Measurements from ENCODE around the gene ADPRH. TPM values are rescaled to one million over a fixed set of nuclear protein-coding genes. Genes with fewer than 3 reads are reported as not detected.

The ADPRH gene
- total and polyA plus RNA-seq, 10 of the 15 experiments (the other 5 are each of a cell fraction or from before 2014, with no cell fraction given) = 2.3 to 32.6 (median 19.0) TPM

GRCh38 chr3:119560160-119560559, 19.1 kb upstream of the ADPRH start:
- no peaks in the 10 kb centered on the region for H3K27me3 ChIP-seq (replicated peaks in 1 of 2; ENCODE audit: control insufficient read depth in 2 of 2, insufficient read depth in 2 of 2, low read length in 1 of 2)
- peaks cover 21% of the 10 kb centered on the region for H3K4me1 ChIP-seq (ENCODE audit: control insufficient read depth, insufficient read depth, low read length)
- ATAC-seq = peak; percentile 2
- peak overlapping the region; percentile 98 for H3K4me2 ChIP-seq (ENCODE audit: control insufficient read depth, insufficient read depth)
- DNase-seq (ENCODE audit: low read depth, low spot score) = no peak
- RAD21 ChIA-PET (ENCODE audit: unreplicated experiment) = interaction anchor here (0.7 to 11.9 kb wide), 19 partner anchors 9 to 208 kb away, joined by 3 to 239 read pairs (median 5); partner anchors contain the start of genes ADPRH, COX17 and TIMMDC1
- intact Hi-C loops (cut with micrococcal nuclease; ENCODE audit: unreplicated experiment) (no loop called here), in situ Hi-C loops (cut with MboI) (no loop called here)
- 0% methylated on average over 4 of the region's 5 CpGs for WGBS (ENCODE audit: insufficient coverage, insufficient replicate concordance, low lambda C conversion rate, missing lambda C conversion rate)
- SMC1A ChIA-PET (ENCODE audit: uncharacterized antibody, unreplicated experiment) = interaction anchor here (0.9 to 8.9 kb wide), 19 partner anchors 9 to 291 kb away, joined by 3 to 151 read pairs (median 14); partner anchors contain the start of genes ADPRH, COX17 and PLA1A
- CTCF ChIA-PET = interaction anchor here (0.7 to 6.0 kb wide), 19 partner anchors 10 to 678 kb away, joined by 3 to 60 read pairs (median 6); partner anchors contain the start of gene ARHGAP31
- peak overlapping the region; percentile 65 for H2AFZ ChIP-seq (ENCODE audit: control insufficient read depth, low read depth, low read length)
- peak overlapping the region; percentile 99 for H3K9ac ChIP-seq (ENCODE audit: control insufficient read depth, insufficient read depth, low read length)
- H3K36me3 ChIP-seq (ENCODE audit: control insufficient read depth in 2 of 2, insufficient read depth in 2 of 2, low read length in 1 of 2) = no peaks in the 10 kb centered on the region
- peak overlapping the region; percentile 98 for H3K27ac ChIP-seq (ENCODE audit: control insufficient read depth, insufficient read depth)
- TF ChIP-seq RUNX3 (IDR thresholded peaks at IDR 0.05; ENCODE audit: low read length) = peak; percentile 15
- TF ChIP-seq PRDM15 (CRISPR knock-in tag; IDR thresholded peaks at IDR 0.05) = no peak
- no peak for TF ChIP-seq E2F4 (IDR thresholded peaks at IDR 0.05; ENCODE audit: low read depth, low read length)
- no peak for TF ChIP-seq STAT3 (IDR thresholded peaks at IDR 0.05; ENCODE audit: low read depth, low read length)
- TF ChIP-seq MTA2 (IDR thresholded peaks at IDR 0.05; ENCODE audit: low read depth) = no peak
- peak; percentile 44 for TF ChIP-seq POLR2A (IDR thresholded peaks at IDR 0.05; ENCODE audit: low read depth, low read length)
- TF ChIP-seq NFYB (IDR thresholded peaks at IDR 0.05; ENCODE audit: insufficient read depth, low read depth, low read length) = no peak
- 0 out of 2 replicates have a peak, but pooled peaks have one; percentile 5 for TF ChIP-seq CREM (IDR thresholded peaks at IDR 0.05; ENCODE audit: low read depth)
- TF ChIP-seq ZNF384 (IDR thresholded peaks at IDR 0.05; ENCODE audit: borderline replicate concordance, low read depth, low read length) = peak; percentile 79
- no peak for TF ChIP-seq SRF (IDR thresholded peaks at IDR 0.05; ENCODE audit: low read depth in 2 of 2, low read length in 2 of 2)
- TF ChIP-seq POU2F2 (IDR thresholded peaks at IDR 0.05; ENCODE audit: borderline replicate concordance, low read depth, low read length) = no peak
- TF ChIP-seq FOXK2 (IDR thresholded peaks at IDR 0.05) = no peak
- TF ChIP-seq PML (IDR thresholded peaks at IDR 0.05; ENCODE audit: low read length) = 0 out of 2 replicates have a peak, but pooled peaks have one; percentile 49
- TF ChIP-seq NR2C1 (IDR thresholded peaks at IDR 0.05) = no peak
- no peak for TF ChIP-seq ATF7 (IDR thresholded peaks at IDR 0.05; ENCODE audit: low read depth)
- no peak for TF ChIP-seq RAD21 (IDR thresholded peaks at IDR 0.05; ENCODE audit: insufficient read depth, low read depth, low read length)
- TF ChIP-seq ZNF24 (IDR thresholded peaks at IDR 0.05) = no peak
- no peak for FAIRE-seq
- peak overlapping the region; percentile 76 for H3K4me3 ChIP-seq
- BruUV-seq (replicated peaks) = no TSS peak
- peaks cover 2% of the 10 kb centered on the region; the same call in 2 of the 3 replicates for H3K9me3 ChIP-seq (replicated peaks; ENCODE audit: control insufficient read depth, insufficient read depth, low read length)
- H3K79me2 ChIP-seq (ENCODE audit: control insufficient read depth, insufficient read depth, low read length) = peaks cover 73% of the 10 kb centered on the region
- POLR2A ChIA-PET = interaction anchor here (0.5 to 6.4 kb wide), 16 partner anchors 9 to 120 kb away, joined by 3 to 104 read pairs (median 6); partner anchors contain the start of genes ADPRH, COX17, PLA1A and TIMMDC1
- H4K20me1 ChIP-seq (ENCODE audit: control insufficient read depth, insufficient read depth) = no peaks in the 10 kb centered on the region
